Mucosa of rectum (tissue), 2 donors: ENCODE measurements around the gene SEC23A.
"Not testable (repeated sequence)": the region's sequence is repeated elsewhere in the genome, so short reads cannot be mapped to it uniquely, and the experiment has no call there.

Experiments
- H3K27ac ChIP-seq, 2 donors: one replicate each; pipeline ENCODE4 v1.7.0; 2013; ENCODE audit warnings: inconsistent platforms in 2 of 2, low read depth in 2 of 2, low read length in 2 of 2
- H3K27me3 ChIP-seq, 2 donors: one replicate each; pipeline ENCODE4 v1.7.0; 2013; ENCODE audit warnings: low read length in 2 of 2; ENCODE audit not compliant: control insufficient read depth in 2 of 2, insufficient read depth in 2 of 2
- H3K36me3 ChIP-seq, 2 donors: one replicate each; pipeline ENCODE4 v1.7.0; 2013; ENCODE audit warnings: low read length in 2 of 2; ENCODE audit not compliant: control insufficient read depth in 2 of 2, insufficient read depth in 2 of 2
- H3K4me1 ChIP-seq, 2 donors: one replicate each; pipeline ENCODE4 v1.7.0; 2013; ENCODE audit warnings: low read length in 2 of 2, mild to moderate bottlenecking in 1 of 2; ENCODE audit not compliant: control insufficient read depth in 2 of 2, insufficient read depth in 2 of 2
- H3K4me3 ChIP-seq, 2 donors: one replicate each; pipeline ENCODE4 v1.7.0; 2013; ENCODE audit warnings: low read length in 2 of 2
- H3K9ac ChIP-seq, 2 donors: one replicate each; pipeline ENCODE4 v1.7.0; 2013; ENCODE audit warnings: low read length in 2 of 2, low read depth in 1 of 2, mild to moderate bottlenecking in 1 of 2
- H3K9me3 ChIP-seq, 2 donors: one replicate each; pipeline ENCODE4 v1.7.0; 2013; ENCODE audit warnings: low read length in 2 of 2; ENCODE audit not compliant: control insufficient read depth in 2 of 2
- donor health status: healthy.
- donor health status: Normal muscosa, but diverticular disease.

The SEC23A gene

DNA sequence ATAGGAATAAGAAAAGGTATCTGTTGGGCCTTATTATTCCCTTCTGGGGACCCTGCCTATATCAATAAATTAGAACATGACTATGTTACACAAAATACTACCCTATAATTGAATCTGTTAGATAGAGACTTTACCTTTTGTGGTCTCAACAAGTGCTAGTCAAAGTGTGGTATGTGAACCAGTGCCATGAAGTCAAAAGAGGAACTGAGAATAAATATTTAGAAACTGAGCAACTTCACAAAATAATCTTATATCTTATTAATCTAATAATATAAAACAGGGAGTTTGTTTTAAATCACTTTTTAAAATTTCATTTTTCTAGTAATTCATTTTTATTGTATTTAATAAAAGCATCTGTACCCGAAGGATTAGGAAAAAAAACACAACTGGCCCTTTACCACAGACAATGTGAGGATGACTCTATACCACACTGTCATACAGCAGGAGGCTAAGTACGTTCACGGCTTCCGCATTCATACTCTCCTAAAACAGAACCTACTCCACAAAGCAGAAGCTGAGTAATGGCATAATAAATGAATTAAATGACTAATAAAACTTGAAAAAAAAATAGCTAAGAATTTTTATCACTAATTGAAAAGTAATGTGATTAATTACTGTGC is 42.1 kb downstream of the SEC23A start:
- Histone ChIP-seq H3K9ac (no peak overlapping the region), H3K27me3 (no peaks in the 10 kb centered on the region), H3K27ac (no peak overlapping the region), H3K4me1 (no peaks in the 10 kb centered on the region), H3K4me3 (no peak overlapping the region), H3K9me3 (peaks cover 8 to 12% of the 10 kb centered on the region in 2 donors), H3K36me3 (peaks cover 59 to 66% of the 10 kb centered on the region in 2 donors)

DNA sequence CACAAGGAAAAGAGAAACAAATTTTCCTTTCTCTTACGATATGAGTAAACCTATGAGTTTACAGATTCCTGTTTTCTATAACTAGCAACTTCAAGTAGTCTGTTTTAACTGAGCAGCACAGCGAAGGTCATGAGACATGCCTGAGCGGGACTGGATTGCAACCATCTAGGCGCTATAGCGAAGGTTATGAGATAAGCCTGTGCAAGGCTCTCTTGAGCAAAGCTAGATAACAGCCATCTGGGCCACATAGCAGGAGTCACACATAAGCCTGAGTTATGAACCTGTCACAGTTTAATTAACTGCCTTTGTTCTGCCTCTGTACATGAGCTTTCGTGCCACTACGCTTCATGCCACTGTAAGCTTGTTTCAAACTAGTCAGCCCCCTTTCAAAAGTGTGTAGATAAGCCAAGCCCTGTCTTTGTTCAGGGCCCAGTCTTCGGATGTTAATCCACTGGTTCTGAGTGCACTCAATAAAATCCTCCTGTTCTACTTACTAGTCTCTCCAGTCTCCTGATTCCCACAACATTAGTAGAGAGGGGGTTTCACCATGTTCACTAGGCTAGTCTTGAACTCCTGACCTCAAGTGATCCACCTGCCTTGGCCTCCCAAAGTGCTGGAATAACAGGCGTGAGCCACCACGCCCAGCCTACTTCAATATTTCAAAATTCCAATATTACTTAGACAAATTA is 47.1 kb downstream of the SEC23A start:
- H3K27me3 ChIP-seq = no peaks in the 10 kb centered on the region
- no peaks in the 10 kb centered on the region for H3K4me1 ChIP-seq
- no peak overlapping the region for H3K27ac ChIP-seq
- no peak overlapping the region for H3K4me3 ChIP-seq
- peaks cover 12 to 20% of the 10 kb centered on the region in 2 donors for H3K9me3 ChIP-seq
- H3K9ac ChIP-seq = no peak overlapping the region
- peaks cover 75 to 86% of the 10 kb centered on the region in 2 donors for H3K36me3 ChIP-seq

DNA sequence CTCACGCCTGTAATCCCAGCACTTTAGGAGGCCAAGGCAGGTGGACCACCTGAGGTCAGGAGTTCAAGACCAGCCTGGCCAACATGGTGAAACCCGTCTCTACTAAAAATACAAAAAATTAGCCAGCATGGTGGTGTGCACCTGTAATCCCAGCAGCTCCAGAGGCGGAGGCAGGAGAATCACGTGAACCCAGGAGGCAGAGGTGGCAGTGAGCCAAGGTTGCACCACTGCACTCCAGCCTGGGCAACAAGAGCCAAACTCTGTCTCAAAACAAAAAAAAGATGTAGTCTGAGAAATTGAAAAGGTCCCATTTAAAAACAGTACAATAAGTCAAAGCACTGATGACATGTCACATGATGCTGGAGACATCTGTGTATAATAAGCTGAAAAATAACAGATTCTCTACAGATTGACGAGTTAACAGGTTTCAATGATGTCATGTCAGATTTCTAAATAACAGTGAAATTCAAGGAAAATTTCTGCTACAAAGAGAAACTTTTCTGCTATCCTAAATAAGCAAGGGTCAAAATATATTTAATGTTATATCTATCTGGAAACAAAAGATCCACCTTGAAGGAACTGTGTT is 50.1 kb downstream of the SEC23A start:
- H3K9ac ChIP-seq = not testable (repeated sequence)
- H3K36me3 ChIP-seq = peaks cover 73 to 82% of the 10 kb centered on the region in 2 donors

DNA sequence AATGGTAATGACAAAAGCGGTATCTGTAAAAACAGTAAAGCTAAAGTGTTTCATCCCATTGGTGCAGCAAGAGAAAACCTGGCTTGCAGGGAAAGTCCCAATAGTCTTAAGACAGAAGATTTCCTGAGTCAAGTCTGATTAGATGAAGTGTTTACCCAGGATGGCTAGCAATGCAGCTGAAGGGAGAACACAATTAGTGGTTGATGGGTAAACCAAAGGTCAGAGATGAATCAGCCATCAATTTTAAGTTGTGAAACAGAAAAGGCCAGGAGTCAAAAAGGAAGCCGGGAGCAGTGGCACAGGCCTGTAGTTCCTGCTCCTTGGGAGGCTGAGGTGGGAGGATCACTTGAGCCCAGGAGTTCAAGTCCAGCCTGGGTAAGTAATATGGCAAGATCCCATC is 52.6 kb downstream of the SEC23A start:
- Histone ChIP-seq H3K4me3 (no peak overlapping the region), H3K4me1 (no peaks in the 10 kb centered on the region), H3K27me3 (no peaks in the 10 kb centered on the region), H3K36me3 (peaks cover 73 to 82% of the 10 kb centered on the region in 2 donors), H3K9me3 (peaks cover 0 to 2% of the 10 kb centered on the region in 2 donors), H3K9ac (no peak overlapping the region), H3K27ac (no peak overlapping the region)

More for the DNA sequence above, 50.1 kb downstream of the SEC23A start:
- not testable (repeated sequence) for H3K4me3 ChIP-seq, H3K27me3 ChIP-seq, H3K4me1 ChIP-seq, H3K27ac ChIP-seq
- peaks cover 12 to 20% of the 10 kb centered on the region in 2 donors for H3K9me3 ChIP-seq

DNA sequence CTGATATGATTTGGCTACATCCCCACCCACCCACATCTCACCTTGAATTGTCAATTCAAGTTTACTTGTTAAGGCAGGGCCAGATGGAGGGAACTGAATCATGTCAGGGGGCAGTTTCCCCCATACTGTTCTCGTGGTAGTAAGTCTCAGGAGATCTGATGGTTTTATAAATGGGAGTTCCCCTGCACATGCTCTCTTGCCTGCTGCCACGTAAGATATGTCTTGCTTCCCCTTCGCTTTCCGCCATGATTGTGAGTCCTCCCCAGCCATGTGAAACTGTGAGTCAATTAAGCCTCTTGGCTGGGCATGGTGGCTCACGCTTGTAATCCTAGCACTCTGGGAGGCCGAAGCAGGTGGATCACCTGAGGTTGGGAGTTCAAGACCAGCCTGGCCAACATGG is 57.1 kb downstream of the SEC23A start:
- H3K27ac ChIP-seq, H3K9ac ChIP-seq, H3K27me3 ChIP-seq, H3K4me3 ChIP-seq, H3K9me3 ChIP-seq, H3K4me1 ChIP-seq: not testable (repeated sequence)
- peaks cover 56 to 71% of the 10 kb centered on the region in 2 donors for H3K36me3 ChIP-seq

DNA sequence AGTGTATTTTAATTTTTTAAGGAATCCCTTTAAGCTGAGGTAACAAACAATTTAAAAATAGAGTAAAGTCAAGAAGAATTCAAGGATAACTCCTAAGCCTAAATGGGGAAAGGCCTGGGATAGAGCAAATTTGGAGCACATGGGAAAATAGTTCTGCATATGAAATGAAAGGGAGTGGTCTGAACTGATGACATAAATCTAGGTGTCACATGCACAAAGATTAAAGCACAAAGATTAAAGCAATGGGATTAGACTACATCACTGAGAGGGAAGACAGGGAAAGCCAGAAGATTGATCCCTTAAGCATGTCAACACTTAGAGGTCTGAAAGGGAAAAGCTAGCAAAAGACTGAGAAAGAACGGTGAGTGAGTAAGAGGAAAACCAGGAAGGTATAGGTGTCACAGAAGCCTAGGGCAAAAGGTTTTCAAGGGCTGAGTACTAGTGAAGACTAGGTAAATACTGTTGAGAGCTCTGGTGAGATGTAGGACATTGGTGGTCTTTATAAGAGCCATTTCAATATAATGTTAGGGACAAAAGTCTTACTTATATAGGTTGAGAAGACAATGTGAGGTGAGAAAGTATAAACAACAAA is 59.6 kb downstream of the SEC23A start:
- no peaks in the 10 kb centered on the region for H3K27me3 ChIP-seq
- no peaks in the 10 kb centered on the region for H3K9me3 ChIP-seq
- H3K4me3 ChIP-seq = no peak overlapping the region
- peaks cover 72 to 76% of the 10 kb centered on the region in 2 donors for H3K36me3 ChIP-seq
- H3K9ac ChIP-seq = no peak overlapping the region
- no peaks in the 10 kb centered on the region for H3K4me1 ChIP-seq
- no peak overlapping the region for H3K27ac ChIP-seq

DNA sequence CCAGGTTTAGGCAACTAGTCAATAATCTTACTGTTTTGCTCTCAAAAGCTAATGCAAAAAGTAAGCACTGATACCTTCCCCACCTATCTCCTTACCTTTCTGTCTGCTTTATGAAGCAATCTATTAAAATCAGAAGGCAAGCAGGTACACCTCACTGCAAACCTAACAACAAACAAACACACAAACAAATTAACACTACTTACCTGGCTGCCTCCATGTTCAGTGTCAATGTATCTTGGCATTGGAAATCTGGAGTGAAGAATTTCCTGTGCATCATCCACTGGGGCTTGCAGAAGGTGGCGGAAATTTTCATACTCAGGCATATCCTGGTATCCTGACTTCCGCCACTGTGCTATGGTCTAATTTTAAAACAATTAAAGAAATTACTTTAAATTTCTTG is 62.5 kb downstream of the SEC23A start:
- Histone ChIP-seq H3K9ac (no peak overlapping the region), H3K27ac (no peak overlapping the region), H3K9me3 (no peaks in the 10 kb centered on the region), H3K4me1 (no peaks in the 10 kb centered on the region), H3K4me3 (no peak overlapping the region), H3K27me3 (no peaks in the 10 kb centered on the region), H3K36me3 (peaks cover 68 to 75% of the 10 kb centered on the region in 2 donors)

DNA sequence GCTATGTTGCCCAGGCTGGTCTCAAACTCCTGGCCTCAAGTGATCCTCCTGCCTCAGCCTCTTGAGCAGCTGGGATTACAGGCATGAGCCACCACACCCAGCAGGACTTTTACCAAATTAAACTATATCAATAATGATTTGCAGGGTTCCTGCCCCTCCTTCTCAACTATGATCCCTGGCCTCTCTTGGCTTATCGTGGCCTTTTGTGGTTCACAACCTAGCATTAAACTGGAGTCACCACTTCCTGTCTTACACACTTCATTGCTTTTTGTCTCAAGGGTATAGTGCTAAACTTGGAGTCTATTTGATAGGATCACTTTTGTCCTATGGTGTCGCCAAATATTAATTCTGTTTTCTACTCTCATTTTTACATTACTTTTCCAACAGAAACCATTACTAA is 64.5 kb downstream of the SEC23A start:
- Histone ChIP-seq H3K9me3 (no peaks in the 10 kb centered on the region), H3K4me3 (no peak overlapping the region), H3K9ac (no peak overlapping the region), H3K36me3 (peaks cover 61 to 68% of the 10 kb centered on the region in 2 donors), H3K4me1 (no peaks in the 10 kb centered on the region), H3K27ac (no peak overlapping the region), H3K27me3 (no peaks in the 10 kb centered on the region)

DNA sequence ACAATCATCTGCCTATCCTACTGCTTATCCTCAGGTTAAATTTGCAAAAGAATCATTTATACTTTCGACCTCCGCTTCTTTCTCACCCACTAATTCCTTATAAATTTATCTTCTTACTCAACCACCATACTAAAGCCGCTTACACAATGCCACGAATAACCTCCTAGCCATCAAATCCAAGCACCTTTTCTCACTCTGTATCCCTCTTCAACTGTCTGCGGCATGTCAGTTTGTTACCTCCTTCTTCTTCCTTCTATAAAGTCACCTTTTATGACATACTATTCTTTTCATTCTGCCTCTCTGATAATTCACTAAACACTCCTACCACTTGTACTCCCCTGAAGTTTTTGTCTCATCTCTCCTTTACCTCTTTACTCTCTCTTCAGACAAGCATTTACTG is 66.3 kb downstream of the SEC23A start:
- Histone ChIP-seq H3K36me3 (peaks cover 65 to 66% of the 10 kb centered on the region in 2 donors), H3K27me3 (no peaks in the 10 kb centered on the region)

DNA sequence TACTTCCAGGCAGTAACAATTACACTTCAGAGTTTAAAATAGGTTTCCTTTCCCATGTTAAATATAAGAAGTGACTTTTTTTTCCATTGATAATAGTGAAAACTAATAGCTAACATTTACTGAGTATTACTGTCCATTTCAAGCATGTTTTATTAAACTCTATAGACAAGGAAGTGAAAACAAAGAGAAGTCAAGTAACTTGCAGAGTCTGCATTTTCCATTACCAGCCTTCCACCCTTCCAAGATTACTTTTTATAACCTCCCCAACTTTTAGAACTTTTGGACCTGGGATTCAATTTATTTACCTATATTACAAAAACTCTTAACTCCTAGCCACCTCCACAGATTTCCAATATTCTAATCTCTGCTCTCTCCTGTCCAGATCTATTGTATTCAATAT is 67.7 kb downstream of the SEC23A start:
- Histone ChIP-seq H3K4me3 (no peak overlapping the region), H3K9ac (no peak overlapping the region), H3K4me1 (no peaks in the 10 kb centered on the region), H3K27me3 (no peaks in the 10 kb centered on the region), H3K9me3 (no peaks in the 10 kb centered on the region), H3K27ac (no peak overlapping the region), H3K36me3 (peaks cover 67 to 71% of the 10 kb centered on the region in 2 donors)

More for the DNA sequence above, 66.3 kb downstream of the SEC23A start:
- H3K9ac ChIP-seq = no peak overlapping the region
- no peak overlapping the region for H3K27ac ChIP-seq
- no peaks in the 10 kb centered on the region for H3K9me3 ChIP-seq
- no peak overlapping the region for H3K4me3 ChIP-seq
- H3K4me1 ChIP-seq = no peaks in the 10 kb centered on the region
